Thyroid gland (tissue), 4 donors: ENCODE data around the gene SMAD3.

ENCODE experiments used
- POLR2A ChIP-seq, 2 donors: fragments of 450-650 bp; IDR thresholded peaks; one replicate each; pipeline ENCODE4 v1.6.1; 2017; ENCODE audit warnings: antibody characterized with exemption in 2 of 2, mild to moderate bottlenecking in 2 of 2, moderate library complexity in 1 of 2
- TF ChIP-seq, protein P1 (sequence below), 6 experiments: fragments of 200-600 bp in 3 of 6; fragments of 450-650 bp in 3 of 6; sonication (generic) in 3 of 6; IDR thresholded peaks; one replicate each; pipeline ENCODE4 v1.5.1; 2016 to 2019; ENCODE audit warnings: antibody characterized with exemption in 6 of 6, mild to moderate bottlenecking in 2 of 6, inconsistent platforms in 1 of 6, moderate library complexity in 1 of 6

DNA sequence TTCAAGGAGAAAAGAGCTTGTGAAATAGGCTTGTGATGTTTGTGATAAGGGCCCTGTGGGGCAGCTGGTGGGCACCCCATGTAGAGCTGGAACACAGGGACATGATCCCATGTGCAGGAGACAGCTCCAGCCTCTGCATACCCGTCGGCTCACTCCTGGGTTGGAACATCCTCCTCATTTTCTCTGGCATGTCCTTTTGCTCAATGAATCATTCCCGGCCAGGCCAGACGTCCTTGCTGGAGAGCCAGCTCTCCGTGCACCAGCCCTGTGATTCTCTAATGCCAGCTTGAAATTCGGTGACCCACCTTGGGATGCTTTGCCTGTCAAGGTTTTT, 77.3 kb downstream of the SMAD3 start:
- TF ChIP-seq POLR2A (IDR thresholded peaks at IDR 0.05), result no peak
- TF ChIP-seq, protein P1, sequence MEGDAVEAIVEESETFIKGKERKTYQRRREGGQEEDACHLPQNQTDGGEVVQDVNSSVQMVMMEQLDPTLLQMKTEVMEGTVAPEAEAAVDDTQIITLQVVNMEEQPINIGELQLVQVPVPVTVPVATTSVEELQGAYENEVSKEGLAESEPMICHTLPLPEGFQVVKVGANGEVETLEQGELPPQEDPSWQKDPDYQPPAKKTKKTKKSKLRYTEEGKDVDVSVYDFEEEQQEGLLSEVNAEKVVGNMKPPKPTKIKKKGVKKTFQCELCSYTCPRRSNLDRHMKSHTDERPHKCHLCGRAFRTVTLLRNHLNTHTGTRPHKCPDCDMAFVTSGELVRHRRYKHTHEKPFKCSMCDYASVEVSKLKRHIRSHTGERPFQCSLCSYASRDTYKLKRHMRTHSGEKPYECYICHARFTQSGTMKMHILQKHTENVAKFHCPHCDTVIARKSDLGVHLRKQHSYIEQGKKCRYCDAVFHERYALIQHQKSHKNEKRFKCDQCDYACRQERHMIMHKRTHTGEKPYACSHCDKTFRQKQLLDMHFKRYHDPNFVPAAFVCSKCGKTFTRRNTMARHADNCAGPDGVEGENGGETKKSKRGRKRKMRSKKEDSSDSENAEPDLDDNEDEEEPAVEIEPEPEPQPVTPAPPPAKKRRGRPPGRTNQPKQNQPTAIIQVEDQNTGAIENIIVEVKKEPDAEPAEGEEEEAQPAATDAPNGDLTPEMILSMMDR (IDR thresholded peaks at IDR 0.05), result no peak
